Activated T-helper 17 cell treated with anti-CD3 and anti-CD28 coated beads, Interleukin-2, amount 50 U/mL, for 72 hours (primary cell): ENCODE data around the gene IL17RD. TPM values are rescaled to one million over a fixed set of nuclear protein-coding genes. Genes with fewer than 3 reads are reported as not detected.
"Not testable (repeated sequence)": the region's sequence is repeated elsewhere in the genome, so short reads cannot be mapped to it uniquely, and the experiment has no call there.

Source experiments
- ATAC-seq: fragments of 150-1000 bp; cut with Tn5 transposase; replicated peaks from 2 replicates; pipeline ENCODE4 v1.10.0; 2021; ENCODE audit warnings: mild to moderate bottlenecking, moderate library complexity
- H3K27ac Mint-ChIP-seq: one replicate; pipeline ENCODE4 v1.8.0; 2022; ENCODE audit warnings: mixed read lengths
- H3K27me3 Mint-ChIP-seq: one replicate; pipeline ENCODE4 v1.8.0; 2022; ENCODE audit warnings: mixed read lengths
- H3K36me3 Mint-ChIP-seq: one replicate; pipeline ENCODE4 v1.8.0; 2022; ENCODE audit warnings: low read depth, mild to moderate bottlenecking, mixed read lengths
- H3K4me1 Mint-ChIP-seq: one replicate; pipeline ENCODE4 v1.8.0; 2022; ENCODE audit warnings: mixed read lengths
- H3K4me3 Mint-ChIP-seq: one replicate; pipeline ENCODE4 v1.8.0; 2022; ENCODE audit warnings: mild to moderate bottlenecking, mixed read lengths
- H3K9me3 Mint-ChIP-seq: one replicate; pipeline ENCODE4 v1.8.0; 2022; ENCODE audit warnings: mixed read lengths
- total RNA-seq, 2 donors: library from RNA; stranded (reverse); gene quantifications; one replicate each; pipeline ENCODE4 v1.2.3, GENCODE V29; 2022

The IL17RD gene
- total RNA-seq, 2 donors from 2014 or later = 0.15 to 0.48 TPM

- peak; percentile 16 for ATAC-seq
- Mint-ChIP-seq H3K27me3 (no peaks in the 10 kb centered on the region), H3K27ac (no peak overlapping the region), H3K4me3 (no peak overlapping the region), H3K36me3 (no peaks in the 10 kb centered on the region), H3K9me3 (no peaks in the 10 kb centered on the region), H3K4me1 (no peaks in the 10 kb centered on the region)
Observed at GRCh38 chr3:57098418-57099310, 66.5 kb downstream of the IL17RD start.

GRCh38 chr3:57097536-57097935, 67.6 kb downstream of the IL17RD start:
- no peaks in the 10 kb centered on the region for H3K27me3 Mint-ChIP-seq

GRCh38 chr3:57095363-57095762, 69.8 kb downstream of the IL17RD start:
- Mint-ChIP-seq H3K27ac (no peak overlapping the region), H3K36me3 (no peaks in the 10 kb centered on the region), H3K9me3 (no peaks in the 10 kb centered on the region), H3K4me3 (no peak overlapping the region), H3K27me3 (peaks cover 3% of the 10 kb centered on the region), H3K4me1 (no peaks in the 10 kb centered on the region)
- no peak for ATAC-seq

More at GRCh38 chr3:57097536-57097935, 67.6 kb downstream of the IL17RD start:
- ATAC-seq = no peak
- Mint-ChIP-seq H3K27ac (no peak overlapping the region), H3K36me3 (no peaks in the 10 kb centered on the region), H3K9me3 (no peaks in the 10 kb centered on the region), H3K4me1 (no peaks in the 10 kb centered on the region), H3K4me3 (no peak overlapping the region)

- H3K27me3 Mint-ChIP-seq = peaks cover 3% of the 10 kb centered on the region
- H3K4me3 Mint-ChIP-seq = no peak overlapping the region
- no peak overlapping the region for H3K27ac Mint-ChIP-seq
- no peaks in the 10 kb centered on the region for H3K36me3 Mint-ChIP-seq
- no peak for ATAC-seq
- H3K4me1 Mint-ChIP-seq = no peaks in the 10 kb centered on the region
- no peaks in the 10 kb centered on the region for H3K9me3 Mint-ChIP-seq
Observed at GRCh38 chr3:57094575-57094974, 70.6 kb downstream of the IL17RD start.

GRCh38 chr3:57093971-57094535, 71.1 kb downstream of the IL17RD start:
- Mint-ChIP-seq H3K27me3 (peaks cover 3% of the 10 kb centered on the region), H3K36me3 (no peaks in the 10 kb centered on the region), H3K4me3 (no peak overlapping the region), H3K4me1 (no peaks in the 10 kb centered on the region), H3K9me3 (no peaks in the 10 kb centered on the region), H3K27ac (no peak overlapping the region)
- no peak for ATAC-seq

GRCh38 chr3:57093489-57093888, 71.7 kb downstream of the IL17RD start:
- Mint-ChIP-seq H3K9me3 (no peaks in the 10 kb centered on the region), H3K4me1 (no peaks in the 10 kb centered on the region), H3K4me3 (no peak overlapping the region), H3K27me3 (peaks cover 5% of the 10 kb centered on the region), H3K27ac (no peak overlapping the region), H3K36me3 (no peaks in the 10 kb centered on the region)
- no peak for ATAC-seq

GRCh38 chr3:57091521-57092273, 73.5 kb downstream of the IL17RD start:
- H3K4me3 Mint-ChIP-seq = no peak overlapping the region
- ATAC-seq = no peak
- H3K36me3 Mint-ChIP-seq = no peaks in the 10 kb centered on the region
- H3K27me3 Mint-ChIP-seq = peaks cover 6% of the 10 kb centered on the region
- no peak overlapping the region for H3K27ac Mint-ChIP-seq
- H3K4me1 Mint-ChIP-seq = no peaks in the 10 kb centered on the region
- no peaks in the 10 kb centered on the region for H3K9me3 Mint-ChIP-seq

GRCh38 chr3:57089043-57089442, 76.1 kb downstream of the IL17RD start:
- Mint-ChIP-seq H3K36me3 (no peaks in the 10 kb centered on the region), H3K27me3 (peaks cover 6% of the 10 kb centered on the region), H3K4me1 (no peaks in the 10 kb centered on the region), H3K27ac (no peak overlapping the region), H3K4me3 (no peak overlapping the region), H3K9me3 (no peaks in the 10 kb centered on the region)
- no peak for ATAC-seq

GRCh38 chr3:57088503-57088902, 76.7 kb downstream of the IL17RD start:
- no peak overlapping the region for H3K4me3 Mint-ChIP-seq
- H3K9me3 Mint-ChIP-seq = no peaks in the 10 kb centered on the region
- ATAC-seq = no peak

GRCh38 chr3:57087361-57088092, 77.6 kb downstream of the IL17RD start:
- H3K27me3 Mint-ChIP-seq = peaks cover 6% of the 10 kb centered on the region

More at GRCh38 chr3:57088503-57088902, 76.7 kb downstream of the IL17RD start:
- H3K36me3 Mint-ChIP-seq = no peaks in the 10 kb centered on the region
- H3K27ac Mint-ChIP-seq = no peak overlapping the region
- H3K4me1 Mint-ChIP-seq = no peaks in the 10 kb centered on the region
- peaks cover 6% of the 10 kb centered on the region for H3K27me3 Mint-ChIP-seq

GRCh38 chr3:57086201-57086600, 79.0 kb downstream of the IL17RD start:
- Mint-ChIP-seq H3K9me3 (no peaks in the 10 kb centered on the region), H3K4me3 (no peak overlapping the region), H3K27me3 (peaks cover 3% of the 10 kb centered on the region), H3K36me3 (no peaks in the 10 kb centered on the region), H3K4me1 (no peaks in the 10 kb centered on the region), H3K27ac (no peak overlapping the region)
- ATAC-seq = no peak

More at GRCh38 chr3:57087361-57088092, 77.6 kb downstream of the IL17RD start:
- ATAC-seq = no peak
- Mint-ChIP-seq H3K36me3 (no peaks in the 10 kb centered on the region), H3K4me1 (no peaks in the 10 kb centered on the region), H3K27ac (no peak overlapping the region), H3K9me3 (no peaks in the 10 kb centered on the region), H3K4me3 (no peak overlapping the region)

- Mint-ChIP-seq H3K36me3 (no peaks in the 10 kb centered on the region), H3K4me3 (no peak overlapping the region), H3K9me3 (no peaks in the 10 kb centered on the region), H3K27me3 (peaks cover 8% of the 10 kb centered on the region), H3K4me1 (no peaks in the 10 kb centered on the region), H3K27ac (no peak overlapping the region)
- ATAC-seq = no peak
Observed at GRCh38 chr3:57085211-57085610, 79.9 kb downstream of the IL17RD start.

GRCh38 chr3:57083266-57083995, 81.7 kb downstream of the IL17RD start:
- not testable (repeated sequence) for H3K36me3 Mint-ChIP-seq, ATAC-seq, H3K27ac Mint-ChIP-seq, H3K4me3 Mint-ChIP-seq, H3K9me3 Mint-ChIP-seq, H3K27me3 Mint-ChIP-seq, H3K4me1 Mint-ChIP-seq

GRCh38 chr3:57082481-57082880, 82.7 kb downstream of the IL17RD start:
- Mint-ChIP-seq H3K27ac (no peak overlapping the region), H3K9me3 (no peaks in the 10 kb centered on the region), H3K27me3 (peaks cover 13% of the 10 kb centered on the region), H3K36me3 (no peaks in the 10 kb centered on the region), H3K4me1 (no peaks in the 10 kb centered on the region), H3K4me3 (no peak overlapping the region)
- no peak for ATAC-seq
